SK-N-MC (cell line): Measurements from ENCODE around the gene ADAMTS1.

Experiments
- EZH2 ChIP-seq: fragments of 200-600 bp; sonication (generic); IDR thresholded peaks from one replicate; pipeline ENCODE4 v1.6.1; 2017; ENCODE audit warnings: antibody characterized with exemption
- POLR2AphosphoS5 ChIP-seq: IDR thresholded peaks from 2 replicates; pipeline ENCODE4 v1.6.1; 2012; ENCODE audit warnings: mild to moderate bottlenecking, low read depth, low read length, borderline replicate concordance

- TF ChIP-seq EZH2 (no peak), POLR2AphosphoS5 (no peak)
These were observed 2.7 kb upstream of the ADAMTS1 start for GRCh38 chr21:26847921-26848320.
